ENCODE measurements around the gene ZNF827. TPM values are rescaled to one million over a fixed set of nuclear protein-coding genes. Genes with fewer than 3 reads are reported as not detected.

Gene ZNF827
- total RNA-seq, 4 donors from 2014 or later: 3.0 to 11.0 (median 8.8) TPM

GRCh38 chr4:145859926-145860325, 78.7 kb downstream of the ZNF827 start:
- DNase-seq (ENCODE audit: low spot score in 2 of 2): no peak
- no peaks in the 10 kb centered on the region for H3K4me1 ChIP-seq
- no peak overlapping the region for H3K27ac ChIP-seq
- no peaks in the 10 kb centered on the region for H3K27me3 ChIP-seq
- TF ChIP-seq POLR2A (IDR thresholded peaks at IDR 0.05) (no peak), POLR2AphosphoS5 (IDR thresholded peaks at IDR 0.05) (no peak), EP300 (IDR thresholded peaks at IDR 0.05) (no peak), CTCF (IDR thresholded peaks at IDR 0.05) (no peak)
- no peak overlapping the region for H3K4me3 ChIP-seq
- H3K36me3 ChIP-seq: no peaks in the 10 kb centered on the region
- WGBS: 79% methylated on average over 3 of the region's 3 CpGs
- H3K9me3 ChIP-seq: no peaks in the 10 kb centered on the region

GRCh38 chr4:145859426-145859825, 79.2 kb downstream of the ZNF827 start:
- H3K27me3 ChIP-seq: no peaks in the 10 kb centered on the region
- 79% methylated on average over 8 of the region's 8 CpGs for WGBS
- no peak overlapping the region for H3K27ac ChIP-seq
- no peaks in the 10 kb centered on the region for H3K4me1 ChIP-seq
- no peak for DNase-seq (ENCODE audit: low spot score in 2 of 2)
- H3K4me3 ChIP-seq: no peak overlapping the region
- no peak for TF ChIP-seq POLR2AphosphoS5 (IDR thresholded peaks at IDR 0.05)
- TF ChIP-seq CTCF (IDR thresholded peaks at IDR 0.05): no peak
- TF ChIP-seq POLR2A (IDR thresholded peaks at IDR 0.05): no peak
- TF ChIP-seq EP300 (IDR thresholded peaks at IDR 0.05): no peak
- H3K36me3 ChIP-seq: no peaks in the 10 kb centered on the region
- H3K9me3 ChIP-seq: no peaks in the 10 kb centered on the region

GRCh38 chr4:145852256-145852839, 86.3 kb downstream of the ZNF827 start:
- Histone ChIP-seq H3K4me3 (no peak overlapping the region), H3K4me1 (no peaks in the 10 kb centered on the region), H3K27me3 (no peaks in the 10 kb centered on the region), H3K27ac (no peak overlapping the region), H3K9me3 (no peaks in the 10 kb centered on the region), H3K36me3 (no peaks in the 10 kb centered on the region)
- DNase-seq (ENCODE audit: low spot score in 2 of 2): no peak
- TF ChIP-seq EP300 (IDR thresholded peaks at IDR 0.05) (no peak), POLR2A (IDR thresholded peaks at IDR 0.05) (no peak), CTCF (IDR thresholded peaks at IDR 0.05) (no peak), POLR2AphosphoS5 (IDR thresholded peaks at IDR 0.05) (no peak)
- 70% methylated on average over 3 of the region's 3 CpGs for WGBS

- Histone ChIP-seq H3K27me3 (no peaks in the 10 kb centered on the region), H3K27ac (no peak overlapping the region), H3K4me3 (no peak overlapping the region), H3K4me1 (no peaks in the 10 kb centered on the region), H3K36me3 (no peaks in the 10 kb centered on the region), H3K9me3 (no peaks in the 10 kb centered on the region)
- TF ChIP-seq EP300 (IDR thresholded peaks at IDR 0.05) (no peak), CTCF (IDR thresholded peaks at IDR 0.05) (no peak), POLR2AphosphoS5 (IDR thresholded peaks at IDR 0.05) (no peak), POLR2A (IDR thresholded peaks at IDR 0.05) (no peak)
- WGBS: 65% methylated on average over 2 of the region's 2 CpGs
- DNase-seq (ENCODE audit: low spot score in 2 of 2): no peak
Observed at GRCh38 chr4:145851511-145852201, 87.0 kb downstream of the ZNF827 start.

GRCh38 chr4:145847764-145848163, 90.9 kb downstream of the ZNF827 start:
- WGBS: 85% methylated on average over 7 of the region's 7 CpGs

More at GRCh38 chr4:145847764-145848163, 90.9 kb downstream of the ZNF827 start:
- H3K4me3 ChIP-seq: no peak overlapping the region
- TF ChIP-seq POLR2A (IDR thresholded peaks at IDR 0.05) (no peak), CTCF (IDR thresholded peaks at IDR 0.05) (no peak), POLR2AphosphoS5 (IDR thresholded peaks at IDR 0.05) (no peak), EP300 (IDR thresholded peaks at IDR 0.05) (no peak)
- H3K27me3 ChIP-seq: no peaks in the 10 kb centered on the region
- no peaks in the 10 kb centered on the region for H3K4me1 ChIP-seq
- no peaks in the 10 kb centered on the region for H3K9me3 ChIP-seq
- H3K36me3 ChIP-seq: no peaks in the 10 kb centered on the region
- DNase-seq (ENCODE audit: low spot score in 2 of 2): no peak
- no peak overlapping the region for H3K27ac ChIP-seq
